ENCODE results near the gene MAP2K1.
A peak's percentile ranks its signal among the peaks of the same experiment; 100 is the strongest.
"Not testable (repeated sequence)": the region's sequence is repeated elsewhere in the genome, so short reads cannot be mapped to it uniquely, and the experiment has no call there.

MAP2K1 gene

DNA sequence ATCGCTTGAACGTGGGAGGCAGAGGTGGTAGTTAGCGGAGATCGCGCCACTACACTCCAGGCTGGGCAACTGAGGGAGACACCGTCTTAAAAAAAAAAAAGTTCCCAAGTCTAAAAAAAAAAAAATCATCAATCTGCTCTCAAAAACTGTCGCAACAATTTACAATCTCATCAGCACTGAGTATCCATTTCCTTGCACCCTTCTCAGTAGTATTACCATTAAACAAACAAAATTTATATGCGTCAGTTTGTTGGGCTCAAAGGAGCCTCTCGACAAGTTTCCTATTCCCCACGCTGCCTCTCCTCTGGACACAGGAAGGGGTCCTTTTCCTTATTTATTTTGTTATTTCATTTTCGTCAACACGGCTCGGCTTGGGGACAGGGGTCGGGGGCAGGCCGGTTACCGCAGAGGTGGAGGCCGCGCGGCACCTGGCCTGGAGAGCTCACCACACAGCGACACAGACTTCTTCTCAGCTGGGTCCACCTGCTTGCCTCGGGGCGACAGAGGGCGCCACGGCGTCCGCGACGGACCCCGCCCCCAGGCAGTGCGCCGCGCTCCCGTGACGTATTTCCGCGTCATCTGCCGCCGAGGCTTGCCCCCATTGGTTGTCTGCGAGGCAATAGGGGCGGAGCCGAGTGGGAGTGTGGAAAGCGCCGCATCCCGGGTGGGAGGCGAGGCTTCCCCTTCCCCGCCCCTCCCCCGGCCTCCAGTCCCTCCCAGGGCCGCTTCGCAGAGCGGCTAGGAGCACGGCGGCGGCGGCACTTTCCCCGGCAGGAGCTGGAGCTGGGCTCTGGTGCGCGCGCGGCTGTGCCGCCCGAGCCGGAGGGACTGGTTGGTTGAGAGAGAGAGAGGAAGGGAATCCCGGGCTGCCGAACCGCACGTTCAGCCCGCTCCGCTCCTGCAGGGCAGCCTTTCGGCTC is at the start of gene MAP2K1:
Gene MAP2K1, plus strand, starts transcription at position 709 of the 920 bp plus-strand sequence. CDS start 436 bp downstream, outside the sequence.
- peak; percentile 94 for DNase-seq

DNA sequence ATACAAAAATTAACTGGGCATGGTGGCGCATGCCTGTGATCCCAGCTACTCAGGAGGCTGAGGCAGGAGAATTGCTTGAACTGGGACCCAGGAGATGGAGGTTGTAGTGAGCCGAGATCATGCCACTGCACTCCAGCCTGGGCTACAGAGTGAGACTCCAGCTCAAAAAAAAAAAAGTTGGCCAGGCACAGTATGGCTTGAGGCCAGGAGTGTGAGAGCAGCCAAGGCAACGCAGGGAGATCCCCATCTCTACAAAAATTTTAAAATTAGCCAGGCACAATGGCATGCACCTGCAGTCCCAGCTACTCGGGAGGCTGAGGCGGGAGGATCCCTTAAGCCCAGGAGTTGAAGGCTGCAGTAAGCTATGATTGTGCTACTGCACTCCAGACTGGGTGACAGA is 38.2 kb upstream of the MAP2K1 start:
- DNase-seq = not testable (repeated sequence)

DNA sequence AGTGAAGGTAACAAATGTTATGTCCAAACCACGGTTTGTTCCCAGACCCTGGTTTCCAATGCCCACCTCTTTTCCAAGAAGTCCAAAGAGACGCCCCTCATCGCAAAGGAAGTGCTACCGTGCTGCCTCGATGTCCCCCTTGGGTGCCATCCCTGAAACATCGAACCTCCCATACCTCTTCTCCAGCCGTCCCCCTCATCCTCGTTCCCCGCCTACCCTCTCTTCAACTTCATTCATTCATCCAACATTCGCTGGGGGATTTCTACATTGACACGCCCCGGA is 30.7 kb upstream of the MAP2K1 start:
- DNase-seq = no peak

DNA sequence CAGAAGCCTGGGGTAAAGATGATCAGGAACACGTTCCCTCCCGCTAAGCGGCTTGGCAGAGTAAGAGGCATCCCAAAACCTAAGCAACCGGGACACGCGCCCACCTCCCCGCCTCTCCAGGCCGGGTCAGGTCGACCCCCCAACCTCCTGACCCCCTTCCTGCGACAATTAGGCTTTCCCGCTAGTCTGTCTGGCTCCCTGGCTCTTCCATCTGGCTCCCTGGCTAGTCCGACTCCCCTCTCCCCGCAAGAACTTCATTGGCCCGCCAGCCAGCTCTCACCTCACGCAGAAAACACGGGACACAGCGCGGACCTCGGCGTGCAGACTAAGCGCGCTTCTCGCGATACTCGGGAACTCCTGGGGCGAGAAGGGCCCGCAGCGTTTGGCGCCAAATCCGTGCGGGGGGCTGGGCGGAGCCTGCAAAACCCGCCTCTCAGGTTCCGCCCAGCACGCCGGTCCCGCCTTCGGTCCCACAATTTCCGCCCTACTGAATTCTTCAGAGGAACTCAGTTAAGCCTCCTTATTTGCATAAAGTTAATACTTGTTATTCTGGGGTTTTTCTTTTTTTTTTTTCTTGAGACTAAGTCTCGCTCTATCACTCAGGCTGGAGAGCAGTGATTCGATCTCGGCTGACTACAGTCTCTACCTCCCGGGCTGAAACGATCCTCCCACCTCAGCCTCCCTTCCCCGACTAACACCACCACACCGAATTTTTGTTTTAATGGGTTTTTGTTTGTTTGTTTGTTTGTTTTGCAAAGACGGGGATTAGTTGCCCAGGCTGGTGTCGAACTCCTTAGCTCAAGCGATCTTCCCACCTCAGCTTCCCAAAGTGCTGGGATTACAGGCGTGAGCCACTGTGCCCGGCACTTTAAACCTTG is 30.1 kb upstream of the MAP2K1 start, which contains the start of gene TIPIN:
Gene TIPIN, minus strand, starts transcription at position 327 of the 878 bp plus-strand sequence. CDS start 3,738 bp downstream, outside the sequence.
- peak; percentile 95 for DNase-seq

DNA sequence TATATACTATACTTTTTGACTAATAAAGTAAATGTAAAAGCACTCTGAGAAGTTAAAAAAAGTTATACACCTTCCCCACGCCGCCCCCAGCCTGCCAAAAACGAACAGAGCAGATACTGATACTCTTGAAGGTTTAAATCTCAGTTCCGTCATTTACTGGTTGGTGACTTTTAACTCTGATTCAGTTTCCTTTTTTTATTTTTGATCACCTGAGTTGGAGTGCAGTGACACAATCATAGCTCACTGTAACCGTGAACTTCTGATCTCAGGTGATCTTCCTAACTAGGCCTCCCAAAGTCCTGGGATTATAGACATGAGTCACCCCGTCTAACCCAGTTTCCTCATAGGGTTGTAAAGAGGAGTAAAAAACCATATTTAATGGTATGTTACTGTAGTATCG is 27.0 kb upstream of the MAP2K1 start:
- DNase-seq = no peak

DNA sequence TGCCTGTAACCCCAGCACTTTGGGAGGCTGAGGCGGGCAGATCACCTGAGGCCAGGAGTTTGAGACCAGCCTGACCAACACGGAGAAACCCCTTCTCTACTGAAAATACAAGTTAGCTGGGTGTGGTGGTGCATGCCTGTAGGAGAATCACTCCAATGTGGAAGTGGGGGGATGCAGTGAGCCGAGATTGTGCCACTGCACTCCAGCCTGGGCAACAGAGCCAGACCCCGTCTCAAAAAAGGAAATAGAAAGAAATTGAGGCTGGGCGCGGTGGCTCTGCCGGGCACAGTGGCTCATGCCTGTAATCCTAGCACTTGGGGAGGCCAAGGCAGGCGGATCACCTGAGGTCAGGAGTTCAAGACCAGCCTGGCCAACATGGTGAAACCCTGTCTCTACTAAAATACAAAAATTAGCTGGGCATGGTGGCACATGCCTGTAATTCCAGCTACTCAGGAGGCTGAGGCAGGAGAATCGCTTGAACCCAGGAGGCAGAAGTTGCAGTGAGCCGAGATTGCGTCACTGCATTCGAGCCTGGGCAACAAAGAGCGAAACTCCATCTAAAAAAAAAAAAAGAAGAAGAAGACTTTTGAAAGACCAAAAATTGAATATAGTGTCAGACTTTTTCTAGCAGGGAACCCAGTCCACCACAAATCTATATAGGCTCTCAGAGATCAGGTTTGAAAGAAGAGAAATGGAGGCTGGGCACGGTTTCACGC is 24.8 kb upstream of the MAP2K1 start:
- peak; percentile 76 for DNase-seq

DNA sequence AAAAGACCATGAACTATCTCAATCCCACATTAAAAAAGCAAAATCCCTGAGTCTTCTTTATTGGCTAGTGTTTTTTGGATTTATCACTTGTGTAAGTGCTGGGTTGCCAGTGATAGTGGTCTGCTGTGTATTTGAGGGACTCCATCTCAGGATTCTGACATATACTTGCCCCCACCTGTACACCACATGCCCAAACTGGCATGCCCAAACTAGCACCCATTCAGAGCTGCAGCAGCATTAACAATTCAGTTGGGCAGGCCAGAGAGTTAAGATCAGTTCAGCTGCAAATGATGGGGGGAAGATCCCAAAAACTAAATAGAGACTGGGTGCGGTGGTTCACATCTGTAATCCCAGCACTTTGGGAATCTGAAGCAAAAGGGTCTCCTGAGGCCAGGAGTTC is 23.9 kb upstream of the MAP2K1 start:
- DNase-seq = no peak

DNA sequence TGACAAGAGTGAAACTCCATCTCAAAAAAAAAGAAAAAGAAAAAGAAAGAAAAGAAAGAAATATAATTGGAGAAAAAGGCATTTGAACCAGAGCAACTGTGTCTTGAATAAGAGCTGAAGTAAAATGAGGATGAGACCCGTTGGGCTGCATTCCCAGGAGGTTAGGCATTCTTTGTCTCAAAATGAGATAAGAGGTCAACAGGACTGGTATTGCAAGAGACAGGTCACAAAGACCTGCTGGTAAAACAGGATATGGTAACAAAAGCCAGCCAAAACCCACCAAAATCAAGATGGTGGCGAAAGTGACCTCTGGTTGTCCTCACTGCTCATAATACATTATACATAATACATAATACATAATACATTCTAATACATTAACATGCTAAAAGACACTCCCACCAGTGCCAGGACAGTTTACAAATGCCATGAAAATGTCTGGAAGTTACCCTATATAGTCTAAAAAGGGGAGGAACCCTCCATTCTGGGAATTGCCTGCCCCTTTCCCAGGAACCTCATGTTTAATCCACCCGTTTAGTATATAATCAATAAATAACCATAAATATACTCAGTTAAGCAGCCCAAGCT is 21.7 kb upstream of the MAP2K1 start:
- no peak for DNase-seq

DNA sequence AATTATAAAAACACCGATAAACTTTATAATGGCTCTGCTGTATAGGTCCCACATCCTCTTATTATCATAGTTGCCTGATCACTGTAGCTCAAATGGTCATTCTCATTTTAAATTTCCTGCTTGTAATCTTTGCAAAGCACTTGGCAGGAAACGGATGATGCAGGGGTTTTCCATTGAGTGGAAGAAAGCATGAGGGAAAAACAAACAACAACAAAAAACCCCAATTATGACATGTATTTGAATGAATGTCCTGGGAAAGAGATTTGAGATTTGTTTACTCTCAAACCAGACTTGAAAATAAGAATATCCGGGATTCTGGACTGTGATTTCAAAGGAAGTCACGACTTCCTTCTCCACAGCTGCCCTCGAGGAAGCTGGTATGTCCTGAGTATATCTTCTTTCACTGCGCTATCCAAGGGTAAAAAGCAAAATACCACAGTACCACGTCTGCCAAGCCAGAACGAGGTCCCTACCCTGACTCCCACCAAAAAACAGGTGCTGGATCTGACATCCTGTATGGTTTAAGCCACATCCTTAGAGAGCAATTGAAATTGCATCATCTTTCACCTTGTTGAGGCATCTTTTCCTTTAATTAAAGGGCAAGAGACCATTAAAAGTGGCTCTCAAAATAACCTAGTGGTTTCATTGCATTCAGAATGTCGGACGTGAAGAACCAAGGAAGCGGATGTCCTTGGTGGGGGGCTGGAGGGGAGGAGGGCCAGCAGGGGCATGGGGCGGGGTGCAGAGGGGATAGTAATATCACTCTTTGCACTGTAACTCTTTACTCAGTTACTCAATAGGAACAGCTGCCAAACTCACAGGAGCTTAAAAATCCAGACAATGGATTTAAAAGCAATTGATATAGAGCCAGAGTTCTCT is 16.7 kb upstream of the MAP2K1 start:
- peak; percentile 62 for DNase-seq

DNA sequence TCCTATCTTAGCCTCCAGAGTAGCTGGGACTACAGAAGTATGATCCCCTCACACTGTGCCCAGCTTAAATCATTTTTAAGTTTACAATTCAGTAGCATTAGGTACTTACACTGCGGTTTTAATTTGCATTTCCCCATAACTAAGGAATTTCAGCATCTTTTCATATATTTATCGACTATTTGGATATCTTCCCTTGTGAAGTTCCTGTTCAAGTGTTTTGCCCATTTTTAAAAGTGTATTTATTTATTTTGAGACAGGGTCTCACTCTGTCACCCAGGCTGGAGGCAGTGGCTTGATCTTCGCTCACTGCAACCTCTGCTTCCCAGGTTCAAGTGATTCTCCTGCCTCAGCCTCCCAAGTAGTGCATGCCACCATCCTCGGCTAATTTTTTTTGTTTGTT is 12.5 kb upstream of the MAP2K1 start:
- no peak for DNase-seq

DNA sequence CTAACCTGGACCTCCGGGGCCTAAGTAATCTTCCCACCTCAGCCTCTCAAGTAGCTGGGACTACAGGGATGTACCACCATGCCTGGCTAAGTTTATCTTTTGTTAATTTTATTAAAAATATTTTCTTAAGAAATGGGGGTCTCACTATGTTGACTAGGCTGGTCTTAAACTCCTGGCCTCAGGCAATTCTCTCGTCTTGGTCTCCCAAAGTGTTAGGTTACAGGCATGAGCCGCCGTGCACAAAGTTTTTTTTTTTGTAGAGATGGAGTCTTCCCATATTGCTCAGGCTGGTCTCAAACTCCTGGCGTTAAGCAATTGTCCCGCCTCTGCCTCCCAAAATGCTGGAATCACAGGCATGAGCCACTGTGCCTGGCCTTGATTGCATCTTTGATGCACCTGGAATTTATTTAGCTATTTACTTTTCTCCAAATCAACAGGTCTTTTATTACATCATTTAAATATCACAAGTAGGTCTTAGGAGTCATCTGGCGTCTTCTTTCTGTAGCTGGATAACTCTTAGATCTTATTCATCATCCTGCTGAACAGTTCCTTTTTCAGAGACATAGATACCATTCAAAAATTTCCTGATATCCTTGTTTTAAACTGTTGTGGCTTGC is 7.8 kb upstream of the MAP2K1 start:
- no peak for DNase-seq

DNA sequence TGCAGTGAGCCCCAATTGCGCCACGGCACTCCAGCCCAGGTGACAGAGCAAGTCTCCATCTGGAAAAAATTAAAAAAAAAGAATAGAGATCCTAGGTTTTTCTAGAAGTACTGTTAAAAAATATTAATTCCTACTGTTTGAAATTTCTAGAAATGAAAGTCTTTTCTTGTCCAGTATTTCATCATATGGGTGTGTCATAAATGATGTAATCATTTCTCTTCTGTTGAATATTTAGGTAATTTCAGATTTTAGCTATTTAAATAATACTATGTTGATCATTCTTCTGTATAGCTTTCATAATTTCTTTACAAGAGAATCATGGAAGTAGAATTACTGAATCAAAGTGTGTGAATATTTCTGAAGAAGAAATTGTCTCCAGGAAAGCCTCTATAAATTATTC is 5.3 kb upstream of the MAP2K1 start:
- DNase-seq = not testable (repeated sequence)

DNA sequence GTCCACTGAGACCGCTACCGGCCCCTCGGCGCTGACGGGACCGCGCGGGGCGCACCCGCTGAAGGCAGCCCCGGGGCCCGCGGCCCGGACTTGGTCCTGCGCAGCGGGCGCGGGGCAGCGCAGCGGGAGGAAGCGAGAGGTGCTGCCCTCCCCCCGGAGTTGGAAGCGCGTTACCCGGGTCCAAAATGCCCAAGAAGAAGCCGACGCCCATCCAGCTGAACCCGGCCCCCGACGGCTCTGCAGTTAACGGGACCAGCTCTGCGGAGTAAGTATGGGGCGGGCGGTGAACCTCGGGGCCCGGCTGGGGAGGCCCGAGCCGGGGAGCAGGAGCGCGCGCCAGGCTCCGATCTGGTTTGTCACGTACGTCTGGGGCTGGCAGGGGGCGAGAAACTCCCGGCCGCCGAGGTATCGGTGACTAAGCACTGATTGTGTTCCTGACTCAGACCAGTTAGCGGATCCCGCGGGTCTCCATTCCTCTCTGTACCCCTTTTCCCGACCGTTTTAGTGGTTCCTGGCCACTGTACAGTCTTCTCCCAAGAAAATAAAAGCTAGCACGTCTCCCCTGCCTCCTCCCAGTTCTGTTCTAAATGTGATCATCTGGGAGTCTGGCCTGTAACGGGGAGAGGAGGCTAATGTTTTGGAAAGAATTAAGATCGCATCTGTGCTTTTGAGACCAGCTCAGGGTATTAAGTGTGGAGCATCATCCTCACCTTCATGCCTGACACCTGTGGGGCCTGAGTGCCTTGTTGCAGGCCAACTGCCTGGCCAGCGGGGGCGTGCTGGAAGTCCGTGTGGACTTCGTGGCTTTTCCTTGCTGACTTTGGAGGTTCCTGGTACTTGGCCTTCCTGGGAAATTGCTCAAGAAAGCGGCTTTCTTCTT is 691 bp downstream of the MAP2K1 start:
- peak; percentile 28 for DNase-seq

DNA sequence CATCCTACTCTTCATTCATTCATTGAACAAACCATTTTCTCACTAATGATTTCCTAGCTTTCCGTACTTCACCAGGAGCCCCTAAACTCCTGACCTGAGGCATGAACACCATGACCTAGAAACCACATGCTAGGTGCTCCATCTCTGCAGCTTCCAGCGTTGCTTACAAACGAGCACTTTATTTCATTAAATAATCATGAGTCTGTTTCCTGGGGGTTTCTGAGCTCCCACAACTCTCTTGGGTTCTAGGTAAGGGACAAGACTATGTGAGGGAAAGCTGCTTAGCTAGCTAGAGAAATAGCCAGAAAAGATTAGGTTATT is 1.3 kb downstream of the MAP2K1 start:
- no peak for DNase-seq

DNA sequence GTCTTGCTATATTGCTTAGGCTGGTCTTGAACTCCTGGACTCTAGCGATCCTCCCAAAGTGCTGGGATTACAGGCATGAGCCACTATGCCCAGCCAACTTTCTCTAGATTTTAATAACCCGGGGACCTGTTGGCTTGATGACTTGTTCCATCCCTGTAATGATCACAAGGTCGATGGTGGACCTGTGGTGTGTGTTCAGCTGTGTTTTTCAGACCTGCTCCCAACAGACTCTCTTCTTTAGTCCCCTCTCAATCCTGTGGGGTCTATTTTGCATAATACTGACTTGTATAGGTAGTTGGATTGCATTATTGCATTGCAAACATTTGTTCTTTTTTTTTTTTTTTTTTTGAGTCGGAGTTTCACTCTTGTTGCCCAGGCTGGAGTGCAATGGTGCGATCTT is 1.9 kb downstream of the MAP2K1 start:
- no peak for DNase-seq

DNA sequence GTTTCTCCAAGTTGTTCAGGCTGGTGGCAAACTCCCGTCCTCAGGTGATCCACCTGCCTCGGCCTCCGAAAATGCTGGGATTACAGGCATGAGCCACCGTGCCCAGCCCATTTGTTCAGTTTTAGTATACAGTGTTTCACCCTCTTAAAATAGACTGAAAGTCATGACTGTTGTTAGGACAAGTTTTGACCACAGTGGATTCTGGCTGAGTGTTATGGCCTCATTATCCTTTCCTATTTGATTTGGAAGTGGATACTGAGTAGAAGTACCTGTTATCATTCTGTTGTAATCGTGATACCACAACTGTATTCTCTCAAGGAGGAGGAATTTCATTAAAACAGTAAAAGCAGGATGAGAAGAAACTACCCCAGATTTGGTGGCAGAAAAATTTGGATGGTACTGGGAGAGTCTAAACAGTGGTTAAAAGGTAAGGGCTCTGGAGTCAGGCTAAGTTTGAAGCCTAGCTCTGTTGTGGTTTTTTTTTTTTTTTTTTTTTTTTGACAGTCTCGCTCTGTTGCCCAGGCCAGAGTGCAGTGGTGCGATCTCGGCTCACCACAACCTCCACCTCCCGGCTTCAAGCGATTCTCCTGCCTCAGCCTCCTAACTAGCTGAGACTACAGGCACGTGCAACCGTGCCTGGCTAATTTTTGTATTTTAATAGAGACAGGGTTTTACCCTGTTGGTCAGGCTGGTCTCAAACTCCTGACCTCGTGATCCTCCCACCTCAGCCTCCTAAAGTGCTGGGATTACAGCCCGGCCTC is 2.6 kb downstream of the MAP2K1 start:
- DNase-seq = no peak

DNA sequence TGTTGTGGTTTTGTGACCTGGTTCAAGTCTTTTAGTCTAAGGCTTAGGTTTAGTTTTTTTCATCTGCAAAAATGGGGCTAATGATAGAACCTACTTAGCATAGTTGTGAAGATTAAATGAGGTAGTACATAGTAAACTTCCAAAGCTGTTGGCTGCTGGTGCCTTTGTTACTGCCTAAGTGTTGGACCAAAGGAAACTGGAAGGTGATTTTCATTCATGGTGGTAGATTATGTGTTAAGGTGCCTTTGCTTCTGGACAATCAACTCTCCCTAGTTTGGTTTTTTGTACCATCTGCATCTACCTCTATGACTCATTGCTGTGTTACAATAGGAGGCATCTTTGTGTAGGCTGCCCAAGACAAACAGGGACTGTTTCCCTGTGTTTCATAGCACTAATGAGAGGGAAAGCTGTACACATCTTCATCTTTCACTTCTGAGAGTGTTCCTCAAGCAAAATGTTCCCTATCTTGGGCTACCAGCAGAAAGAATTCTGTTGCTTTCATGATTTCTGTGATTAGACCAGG is 3.2 kb downstream of the MAP2K1 start:
- peak; percentile 39 for DNase-seq

DNA sequence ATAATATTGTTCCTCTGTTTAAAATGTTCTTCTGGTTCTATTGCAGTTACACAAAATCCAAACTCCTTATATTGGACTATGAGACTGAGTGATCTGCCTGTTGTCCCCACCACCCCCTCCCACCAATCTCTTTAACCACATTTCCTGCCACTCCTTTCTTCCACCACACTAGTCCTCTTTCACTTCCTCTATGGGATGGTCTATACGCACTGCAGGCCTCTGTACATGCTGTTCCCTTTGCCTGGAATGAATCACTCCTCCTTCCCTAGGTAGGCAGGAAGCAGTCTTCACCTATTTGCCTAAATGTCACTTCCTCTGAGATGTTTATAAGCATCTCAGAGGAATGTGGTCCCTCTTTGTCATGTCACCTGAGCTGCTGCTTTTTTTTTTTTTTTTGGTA is 4.0 kb downstream of the MAP2K1 start:
- DNase-seq = peak; percentile 92

DNA sequence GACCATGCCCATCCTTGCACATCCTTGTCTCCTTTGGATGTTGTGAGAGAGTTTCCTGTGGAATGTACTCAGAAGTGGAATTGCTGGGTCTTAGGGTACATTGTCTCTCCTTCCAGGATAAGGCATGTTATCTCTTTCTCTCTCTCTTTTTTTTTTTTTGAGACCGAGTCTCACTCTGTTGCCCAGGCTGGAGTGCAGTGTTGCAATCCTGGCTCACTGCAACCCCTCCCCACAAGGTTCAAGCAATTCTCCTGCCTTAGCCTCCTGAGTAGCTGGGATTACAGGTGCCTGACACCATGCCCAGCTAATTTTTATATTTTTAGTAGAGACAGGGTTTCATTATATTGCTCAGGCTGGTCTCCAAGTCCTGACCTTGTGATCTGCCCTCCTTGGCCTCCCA is 6.3 kb downstream of the MAP2K1 start:
- DNase-seq = not testable (repeated sequence)

Data from MV-4-11 (cell line).